ENCODE measurements around the gene NACA2.

Gene NACA2

GRCh38 chr17:61543786-61544415 lies 47.1 kb downstream of the NACA2 start:
- DNase-seq: no peak

GRCh38 chr17:61542027-61542426 lies 49.0 kb downstream of the NACA2 start:
- DNase-seq: no peak

GRCh38 chr17:61540874-61541273 lies 50.1 kb downstream of the NACA2 start:
- DNase-seq: no peak

Measured in GOT3 (cell line).